AG04449 (cell line): ENCODE measurements around the gene ISG20.

Source experiments
- CTCF ChIA-PET: fragments of 350-600 bp; formaldehyde crosslinking; extraction: SDS; loops from one replicate; lab custom pipeline; 2021; ENCODE audit warnings: antibody characterized with exemption; lab: Yijun Ruan, JAX
- POLR2A ChIA-PET: fragments of 400-600, 350-600 bp; formaldehyde crosslinking; extraction: SDS; loops from one replicate; lab custom pipeline; 2020; ENCODE audit warnings: antibody characterized with exemption, inconsistent platforms; lab: Yijun Ruan, JAX
- DNase-seq: peaks from one replicate; pipeline ENCODE4 v3.0.0-alpha.2; 2010; ENCODE audit warnings: low read depth, low spot score
- H3K4me3 ChIP-seq: 2 replicates; pipeline ENCODE4 v1.5.1; 2011; ENCODE audit warnings: low read depth, mild to moderate bottlenecking, control low read depth, low read length
- TF ChIP-seq, protein P1 (sequence below): IDR thresholded peaks from one replicate; pipeline ENCODE4 v1.5.1; 2011; ENCODE audit warnings: mild to moderate bottlenecking, moderate library complexity, low read length, control low read depth, inconsistent platforms; ENCODE audit not compliant: insufficient read depth; ENCODE audit errors: missing control alignments

ISG20 gene

DNA sequence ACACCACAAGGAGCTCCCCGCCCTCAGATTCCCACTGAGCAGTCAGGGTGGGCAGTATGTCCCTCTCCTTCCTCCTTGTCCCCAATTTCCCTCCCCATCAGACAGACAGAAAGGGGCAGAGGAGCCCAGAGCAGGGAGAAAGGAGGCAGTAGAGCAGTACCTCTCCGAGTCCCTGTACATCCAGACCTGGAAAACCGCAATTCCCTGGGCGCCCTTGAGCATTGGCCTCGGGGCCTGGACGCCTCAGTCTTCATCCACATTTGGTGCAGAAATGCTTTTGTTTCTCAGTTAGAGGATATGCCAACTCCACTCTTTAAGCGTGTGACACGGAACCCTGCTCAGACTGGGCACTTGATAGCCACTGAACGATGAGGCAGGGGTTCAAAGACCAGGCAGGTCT is 5.9 kb downstream of the ISG20 start:
- ChIA-PET POLR2A (no interaction called here), CTCF (interaction anchor here (3.1 kb wide), 1 partner anchor 13 kb away, joined by 25 read pairs; no protein-coding TSS in a partner anchor)
- TF ChIP-seq, protein P1, sequence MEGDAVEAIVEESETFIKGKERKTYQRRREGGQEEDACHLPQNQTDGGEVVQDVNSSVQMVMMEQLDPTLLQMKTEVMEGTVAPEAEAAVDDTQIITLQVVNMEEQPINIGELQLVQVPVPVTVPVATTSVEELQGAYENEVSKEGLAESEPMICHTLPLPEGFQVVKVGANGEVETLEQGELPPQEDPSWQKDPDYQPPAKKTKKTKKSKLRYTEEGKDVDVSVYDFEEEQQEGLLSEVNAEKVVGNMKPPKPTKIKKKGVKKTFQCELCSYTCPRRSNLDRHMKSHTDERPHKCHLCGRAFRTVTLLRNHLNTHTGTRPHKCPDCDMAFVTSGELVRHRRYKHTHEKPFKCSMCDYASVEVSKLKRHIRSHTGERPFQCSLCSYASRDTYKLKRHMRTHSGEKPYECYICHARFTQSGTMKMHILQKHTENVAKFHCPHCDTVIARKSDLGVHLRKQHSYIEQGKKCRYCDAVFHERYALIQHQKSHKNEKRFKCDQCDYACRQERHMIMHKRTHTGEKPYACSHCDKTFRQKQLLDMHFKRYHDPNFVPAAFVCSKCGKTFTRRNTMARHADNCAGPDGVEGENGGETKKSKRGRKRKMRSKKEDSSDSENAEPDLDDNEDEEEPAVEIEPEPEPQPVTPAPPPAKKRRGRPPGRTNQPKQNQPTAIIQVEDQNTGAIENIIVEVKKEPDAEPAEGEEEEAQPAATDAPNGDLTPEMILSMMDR: no peak
- no peak overlapping the region for H3K4me3 ChIP-seq
- no peak for DNase-seq

GRCh38 chr15:88645171-88646087 is 6.6 kb downstream of the ISG20 start:
- POLR2A ChIA-PET: no interaction called here
- no peak for DNase-seq
- CTCF ChIA-PET: interaction anchor here (1.0 to 3.1 kb wide), 2 partner anchors 12 to 15 kb away, joined by 3 to 25 read pairs; no protein-coding TSS in a partner anchor
- no peak overlapping the region for H3K4me3 ChIP-seq
- TF ChIP-seq, protein P1: no peak

GRCh38 chr15:88646088-88646405 is 7.2 kb downstream of the ISG20 start:
- ChIA-PET POLR2A (no interaction called here), CTCF (interaction anchor here (1.0 to 3.1 kb wide), 2 partner anchors 11 to 14 kb away, joined by 3 to 25 read pairs; no protein-coding TSS in a partner anchor)
- no peak for DNase-seq
- no peak overlapping the region for H3K4me3 ChIP-seq
- TF ChIP-seq, protein P1: no peak

- CTCF ChIA-PET: interaction anchor here (3.1 kb wide), 1 partner anchor 10 kb away, joined by 25 read pairs; no protein-coding TSS in a partner anchor
- TF ChIP-seq, protein P1: no peak
- POLR2A ChIA-PET: no interaction called here
- DNase-seq: no peak
- no peak overlapping the region for H3K4me3 ChIP-seq
Observed at GRCh38 chr15:88646951-88647350, 8.1 kb downstream of the ISG20 start.

- no peak for DNase-seq
- TF ChIP-seq, protein P1: no peak
- no peak overlapping the region for H3K4me3 ChIP-seq
- POLR2A ChIA-PET: no interaction called here
- CTCF ChIA-PET: interaction anchor here (3.1 kb wide), 1 partner anchor 10 kb away, joined by 25 read pairs; no protein-coding TSS in a partner anchor
Observed at GRCh38 chr15:88647351-88648105, 8.7 kb downstream of the ISG20 start.
